H1 (cell line): ENCODE data around the gene MXD4. TPM values are rescaled to one million over a fixed set of nuclear protein-coding genes. Genes with fewer than 3 reads are reported as not detected.

Experiments
- CTCF ChIA-PET: fragments of 300-600 bp; sonication (Branson Sonifier 250); formaldehyde crosslinking; loops from one replicate; lab custom pipeline; 2021; ENCODE audit not compliant: partially characterized antibody; lab: Charles Lee
- POLR2A ChIA-PET: fragments of 300-600 bp; sonication (Branson Sonifier 250); formaldehyde crosslinking; loops from one replicate; lab custom pipeline; 2021; ENCODE audit warnings: inconsistent platforms; ENCODE audit not compliant: partially characterized antibody; lab: Charles Lee
- DNase-seq, 2 experiments: peaks; one replicate each; pipeline versions ENCODE4 v3.0.0 to v3.0.0-alpha.2; 2010 to 2022; ENCODE audit warnings: low spot score in 2 of 2, low read depth in 1 of 2, mixed read lengths in 1 of 2
- FAIRE-seq: peaks from 2 replicates; lab custom pipeline; 2011; peaks lifted over from hg19 to GRCh38; lab: Jason Lieb, UNC
- H2AFZ ChIP-seq: 2 replicates; pipeline ENCODE4 v1.8.1; 2012; ENCODE audit warnings: low read length, inconsistent platforms
- H2AK5ac ChIP-seq: 2 replicates; pipeline ENCODE4 v1.6.1; 2013; ENCODE audit warnings: low read depth, low read length
- H2BK120ac ChIP-seq: replicated peaks from 2 replicates; pipeline ENCODE3; 2013; ENCODE audit warnings: low read depth, low read length, inconsistent platforms
- H2BK12ac ChIP-seq: 2 replicates; pipeline ENCODE4 v1.6.1; 2013; ENCODE audit warnings: low read depth, low read length
- H2BK15ac ChIP-seq: 2 replicates; pipeline ENCODE4 v1.6.1; 2013; ENCODE audit warnings: low read length
- H2BK20ac ChIP-seq: 2 replicates; pipeline ENCODE4 v1.6.1; 2013; ENCODE audit warnings: low read length
- H2BK5ac ChIP-seq: 2 replicates; pipeline ENCODE4 v1.6.1; 2013; ENCODE audit warnings: low read depth, low read length
- H3K14ac ChIP-seq: 2 replicates; pipeline ENCODE4 v1.6.1; 2013; ENCODE audit warnings: inconsistent platforms; ENCODE audit not compliant: insufficient read length
- H3K18ac ChIP-seq: 2 replicates; pipeline ENCODE4 v1.6.1; 2013; ENCODE audit warnings: low read length; ENCODE audit errors: extremely low read depth
- H3K23ac ChIP-seq: 2 replicates; pipeline ENCODE4 v1.6.1; 2013; ENCODE audit warnings: inconsistent platforms; ENCODE audit not compliant: insufficient read length
- H3K23me2 ChIP-seq: 2 replicates; pipeline ENCODE4 v1.6.1; 2013; ENCODE audit warnings: low read depth, low read length
- H3K27ac ChIP-seq: 2 replicates; pipeline ENCODE4 v1.6.1; 2011; ENCODE audit warnings: low read depth, low read length, inconsistent platforms
- H3K27me3 ChIP-seq, 4 experiments: replicated peaks in 1 of 4; 1 replicate in 1 of 4; 2 replicates in 3 of 4; pipeline versions ENCODE4 v1.6.1 to v1.8.1; 2011 to 2013; ENCODE audit warnings: low read length in 3 of 4, mild to moderate bottlenecking in 3 of 4, inconsistent platforms in 2 of 4, mixed read lengths in 2 of 4, moderate library complexity in 1 of 4; ENCODE audit not compliant: control insufficient read depth in 3 of 4, insufficient read depth in 3 of 4; ENCODE audit errors: extremely low read depth in 1 of 4
- H3K36me3 ChIP-seq, 4 experiments: 2 replicates each; pipeline versions ENCODE4 v1.6.1 to v1.8.1; 2011 to 2013; ENCODE audit warnings: mild to moderate bottlenecking in 4 of 4, low read length in 3 of 4, moderate library complexity in 2 of 4, control low read depth in 1 of 4, inconsistent platforms in 1 of 4; ENCODE audit not compliant: insufficient read depth in 4 of 4, control insufficient read depth in 2 of 4
- H3K4ac ChIP-seq: replicated peaks from 2 replicates; pipeline ENCODE3; 2013; ENCODE audit warnings: low read length, low read depth, mixed read lengths, inconsistent platforms; ENCODE audit not compliant: insufficient read length
- H3K4me1 ChIP-seq, 4 experiments: replicated peaks in 1 of 4; 1 replicate in 1 of 4; 2 replicates in 3 of 4; pipeline versions ENCODE4 v1.6.1 to v1.8.1; 2011 to 2013; ENCODE audit warnings: low read length in 3 of 4, inconsistent platforms in 2 of 4, mixed read lengths in 1 of 4; ENCODE audit not compliant: insufficient read depth in 4 of 4, control insufficient read depth in 3 of 4
- H3K4me2 ChIP-seq, 2 experiments: 2 replicates each; pipeline versions ENCODE4 v1.6.1 to v1.8.1; 2011 to 2013; ENCODE audit warnings: low read depth in 2 of 2, low read length in 2 of 2, control low read depth in 1 of 2, inconsistent platforms in 1 of 2, mild to moderate bottlenecking in 1 of 2; ENCODE audit not compliant: insufficient read depth in 1 of 2
- H3K4me3 ChIP-seq, 4 experiments: fragments of 200-600, 300-600 bp in 1 of 4; sonication (generic), shearing (Covaris generic), sonication (Bioruptor Twin) in 1 of 4; 2 replicates each; pipeline versions ENCODE4 v1.5.1 to v1.8.1; 2011 to 2016; ENCODE audit warnings: low read length in 4 of 4, low read depth in 3 of 4, control low read depth in 2 of 4, inconsistent platforms in 2 of 4, mild to moderate bottlenecking in 2 of 4, mixed read lengths in 1 of 4, moderate library complexity in 1 of 4; ENCODE audit not compliant: insufficient read depth in 2 of 4; ENCODE audit errors: extremely low read depth in 1 of 4
- H3K56ac ChIP-seq: replicated peaks from 2 replicates; pipeline ENCODE3; 2013; ENCODE audit warnings: low read depth, mild to moderate bottlenecking, mixed read lengths, low read length, inconsistent platforms; ENCODE audit not compliant: insufficient read length
- H3K79me1 ChIP-seq: 2 replicates; pipeline ENCODE4 v1.6.1; 2013; ENCODE audit warnings: low read depth, low read length, control low read depth
- H3K79me2 ChIP-seq, 2 experiments: 2 replicates each; pipeline versions ENCODE4 v1.6.1 to v1.8.1; 2012 to 2013; ENCODE audit warnings: low read length in 2 of 2, mild to moderate bottlenecking in 2 of 2, inconsistent platforms in 1 of 2; ENCODE audit not compliant: insufficient read depth in 2 of 2, control insufficient read depth in 1 of 2
- H3K9ac ChIP-seq, 4 experiments: replicated peaks in 1 of 4; 1 replicate in 1 of 4; 2 replicates in 3 of 4; pipeline versions ENCODE4 v1.6.1 to v1.8.1; 2011 to 2013; ENCODE audit warnings: low read depth in 3 of 4, low read length in 3 of 4, control low read depth in 2 of 4, mild to moderate bottlenecking in 2 of 4, moderate library complexity in 2 of 4, inconsistent platforms in 1 of 4; ENCODE audit errors: extremely low read depth in 1 of 4
- H3K9me3 ChIP-seq, 2 experiments: 2 replicates each; pipeline versions ENCODE4 v1.6.1 to v1.8.1; 2012 to 2013; ENCODE audit warnings: mild to moderate bottlenecking in 2 of 2, moderate library complexity in 2 of 2, control low read depth in 1 of 2, inconsistent platforms in 1 of 2, low read depth in 1 of 2, low read length in 1 of 2, mixed read lengths in 1 of 2; ENCODE audit not compliant: insufficient read depth in 2 of 2
- H4K20me1 ChIP-seq, 2 experiments: replicated peaks in 1 of 2; 2 replicates each; pipeline versions ENCODE3 to v1.8.1; 2011 to 2013; ENCODE audit warnings: inconsistent platforms in 2 of 2, low read length in 2 of 2, mild to moderate bottlenecking in 1 of 2; ENCODE audit not compliant: insufficient read depth in 2 of 2, control insufficient read depth in 1 of 2
- H4K5ac ChIP-seq: 2 replicates; pipeline ENCODE4 v1.6.1; 2013; ENCODE audit warnings: low read length, low read depth, mixed read lengths, inconsistent platforms; ENCODE audit not compliant: insufficient read length
- H4K8ac ChIP-seq: 2 replicates; pipeline ENCODE4 v1.8.0; 2013; ENCODE audit warnings: mild to moderate bottlenecking, moderate library complexity, low read length, inconsistent platforms; ENCODE audit not compliant: insufficient read depth; ENCODE audit errors: extremely low read depth
- H4K91ac ChIP-seq: replicated peaks from 2 replicates; pipeline ENCODE3; 2013; ENCODE audit warnings: low read length, mixed read lengths, inconsistent platforms; ENCODE audit not compliant: insufficient read length
- ASH2L ChIP-seq: fragments of 200-600, 300-600 bp; sonication (generic); IDR thresholded peaks from one replicate; pipeline ENCODE4 v1.7.1; 2017; ENCODE audit warnings: low read length
- BCL11A ChIP-seq, 2 experiments: IDR thresholded peaks; one replicate each; pipeline ENCODE4 v1.6.1; 2011; ENCODE audit warnings: low read depth in 2 of 2, low read length in 2 of 2, mild to moderate bottlenecking in 2 of 2
- CTBP2 ChIP-seq: IDR thresholded peaks from 2 replicates; pipeline ENCODE4 v1.7.0; 2011; ENCODE audit warnings: borderline replicate concordance, mild to moderate bottlenecking, moderate library complexity, mixed read lengths, low read length; ENCODE audit not compliant: insufficient read depth, insufficient read length
- HDAC6 ChIP-seq: IDR thresholded peaks from one replicate; pipeline ENCODE4 v1.7.1; 2012; ENCODE audit warnings: low read depth, mild to moderate bottlenecking, inconsistent platforms, low read length, moderate library complexity
- POLR2AphosphoS5 ChIP-seq: IDR thresholded peaks from 2 replicates; pipeline ENCODE4 v1.6.1; 2011; ENCODE audit warnings: low read depth, low read length
- RAD21 ChIP-seq, 2 experiments: IDR thresholded peaks in 1 of 2; conservative IDR thresholded peaks in 1 of 2; 2 replicates each; pipeline ENCODE4 v1.6.1; 2011; ENCODE audit warnings: low read depth in 2 of 2, low read length in 2 of 2, improper control_type of control experiment in 1 of 2, inconsistent platforms in 1 of 2, mild to moderate bottlenecking in 1 of 2, moderate library complexity in 1 of 2
- TEAD4 ChIP-seq: IDR thresholded peaks from 2 replicates; pipeline ENCODE4 v1.6.1; 2012; ENCODE audit warnings: low read depth, low read length, inconsistent platforms, mixed read lengths
- YY1 ChIP-seq: IDR thresholded peaks from 2 replicates; pipeline ENCODE4 v1.6.1; 2011; ENCODE audit warnings: low read depth, mild to moderate bottlenecking, low read length
- WGBS, 2 experiments: shearing (Covaris generic) in 1 of 2; methylation state at CpG; one replicate each; pipeline versions ENCODE4 v1.1.6 to v1.1.7; 2013 to 2015; ENCODE audit warnings: low lambda C conversion rate in 2 of 2, mixed read lengths in 2 of 2, inconsistent platforms in 1 of 2, low coverage in 1 of 2, missing lambda C conversion rate in 1 of 2; ENCODE audit not compliant: insufficient replicate concordance in 2 of 2, insufficient coverage in 1 of 2, insufficient read length in 1 of 2; ENCODE audit errors: extremely low coverage in 1 of 2, missing lambda C conversion rate in 1 of 2; 5-methylcytosine and 5-hydroxymethylcytosine counted together
- polyA plus RNA-seq, 7 experiments: library from polyadenylated mRNA; depleted of rRNA in 3 of 7; stranded (reverse) in 5 of 7; unstranded in 2 of 7; fragments of >200 nt in 5 of 7; fragments of 200-250 nt in 2 of 7; gene quantifications; 1 replicate in 5 of 7; 2 replicates in 1 of 7; 4 replicates in 1 of 7; pipeline versions ENCODE4 v1.2.1 to v1.2.3, GENCODE V29; 2011 to 2013; ENCODE audit warnings: missing spikeins in 2 of 7, mixed read lengths in 2 of 7
- total RNA-seq: library from RNA; stranded (reverse); fragmentation: NEBNext Ultra II Directional; extraction: Animal tissue kit (Norgen Biotek cat#: 25700); gene quantifications from 2 replicates; pipeline ENCODE4 v1.2.1, GENCODE V29; 2021
- TF ChIP-seq, protein P1 (sequence below): IDR thresholded peaks from 2 replicates; pipeline ENCODE4 v1.6.1; 2012; ENCODE audit warnings: inconsistent platforms
- TF ChIP-seq, protein P2 (sequence below): IDR thresholded peaks from 2 replicates; pipeline ENCODE4 v1.6.1; 2012; ENCODE audit warnings: low read length, inconsistent platforms

MXD4 gene
- total and polyA plus RNA-seq, 2 of the 8 experiments (the other 6 are each of a cell fraction or from before 2014, with no cell fraction given): 18.0 to 20.8 TPM

DNA sequence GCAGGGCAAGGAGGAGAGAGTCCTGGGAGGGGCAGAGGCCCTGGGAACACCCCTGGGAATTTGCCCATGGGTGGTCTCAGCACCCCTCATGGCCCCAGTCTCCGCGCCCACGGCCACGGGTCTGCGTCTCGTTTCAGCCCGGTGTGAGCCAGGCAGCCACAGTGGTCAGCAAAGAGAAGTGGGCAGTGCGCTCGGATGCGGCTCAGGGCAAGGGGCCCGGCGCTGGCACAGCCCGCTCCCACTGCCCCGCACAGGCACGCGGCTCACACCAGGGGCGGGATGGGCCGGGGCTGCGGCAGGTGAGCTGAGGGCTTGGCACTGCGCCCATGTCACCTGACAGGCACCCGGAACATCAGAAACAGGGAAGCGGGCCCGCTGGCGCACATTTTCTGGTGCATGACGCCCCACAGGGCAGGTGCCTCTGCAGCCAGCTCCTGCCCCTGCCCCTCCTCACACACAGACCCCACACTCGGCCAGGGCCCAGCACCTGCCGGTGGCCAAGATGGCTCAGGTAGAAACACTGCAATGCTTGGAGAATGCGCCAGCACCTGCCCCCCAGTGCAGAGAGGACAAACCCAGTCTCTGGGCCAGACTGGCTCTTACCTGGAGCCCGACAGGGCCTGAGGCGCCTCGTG lies 41.9 kb upstream of the MXD4 start:
- no peak overlapping the region for H2AFZ ChIP-seq
- CTCF ChIA-PET: interaction anchor here (1.5 to 1.8 kb wide), 3 partner anchors 8 to 138 kb away, joined by 5 to 8 read pairs (median 5); no protein-coding TSS in a partner anchor
- DNase-seq: peak in 1 of 2 experiments; percentile 42
- H4K91ac ChIP-seq: no peak overlapping the region
- POLR2A ChIA-PET: interaction anchor here (1.4 kb wide), 1 partner anchor 112 kb away, joined by 3 read pairs; no protein-coding TSS in a partner anchor
- no peak overlapping the region for H3K18ac ChIP-seq
- H3K4me2 ChIP-seq: no peak overlapping the region
- FAIRE-seq: no peak
- H4K8ac ChIP-seq: no peak overlapping the region; the same call in 1 of the 2 replicates
- H3K4me1 ChIP-seq: no peaks in the 10 kb centered on the region; a peak in 1 of 7 replicates
- H3K79me2 ChIP-seq: no peaks in the 10 kb centered on the region
- no peaks in the 10 kb centered on the region for H3K23me2 ChIP-seq
- no peak overlapping the region for H2BK15ac ChIP-seq
- no peaks in the 10 kb centered on the region for H3K36me3 ChIP-seq
- H2BK12ac ChIP-seq: no peak overlapping the region
- H4K5ac ChIP-seq: no peak overlapping the region
- no peak overlapping the region for H2BK120ac ChIP-seq
- no peak overlapping the region for H3K27ac ChIP-seq
- no peak overlapping the region for H2AK5ac ChIP-seq
- no peak overlapping the region for H2BK5ac ChIP-seq
- TF ChIP-seq HDAC6 (no peak), RAD21 (IDR thresholded peaks at IDR 0.05 in 1 of 2, conservative IDR thresholded peaks at IDR 0.05 in 1 of 2; ENCODE audit: low read depth in 2 of 2, low read length in 2 of 2) (no peak), TEAD4 (no peak), CTBP2 (no peak), BCL11A (IDR thresholded peaks at IDR 0.05; ENCODE audit: low read depth in 2 of 2, low read length in 2 of 2) (no peak), POLR2AphosphoS5 (no peak), ASH2L (no peak), YY1 (no peak)
- TF ChIP-seq, protein P1, sequence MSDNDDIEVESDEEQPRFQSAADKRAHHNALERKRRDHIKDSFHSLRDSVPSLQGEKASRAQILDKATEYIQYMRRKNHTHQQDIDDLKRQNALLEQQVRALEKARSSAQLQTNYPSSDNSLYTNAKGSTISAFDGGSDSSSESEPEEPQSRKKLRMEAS: no peak
- TF ChIP-seq, protein P2, sequence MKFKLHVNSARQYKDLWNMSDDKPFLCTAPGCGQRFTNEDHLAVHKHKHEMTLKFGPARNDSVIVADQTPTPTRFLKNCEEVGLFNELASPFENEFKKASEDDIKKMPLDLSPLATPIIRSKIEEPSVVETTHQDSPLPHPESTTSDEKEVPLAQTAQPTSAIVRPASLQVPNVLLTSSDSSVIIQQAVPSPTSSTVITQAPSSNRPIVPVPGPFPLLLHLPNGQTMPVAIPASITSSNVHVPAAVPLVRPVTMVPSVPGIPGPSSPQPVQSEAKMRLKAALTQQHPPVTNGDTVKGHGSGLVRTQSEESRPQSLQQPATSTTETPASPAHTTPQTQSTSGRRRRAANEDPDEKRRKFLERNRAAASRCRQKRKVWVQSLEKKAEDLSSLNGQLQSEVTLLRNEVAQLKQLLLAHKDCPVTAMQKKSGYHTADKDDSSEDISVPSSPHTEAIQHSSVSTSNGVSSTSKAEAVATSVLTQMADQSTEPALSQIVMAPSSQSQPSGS: no peak
- no peaks in the 10 kb centered on the region; the same call in 1 of the 2 replicates for H3K79me1 ChIP-seq
- no peak overlapping the region for H3K9ac ChIP-seq
- H3K27me3 ChIP-seq: no peaks in the 10 kb centered on the region; a peak in 1 of 7 replicates
- H3K9me3 ChIP-seq: peaks cover 0 to 3% of the 10 kb centered on the region in 2 experiments; a peak in 1 of 4 replicates
- H3K4me3 ChIP-seq: no peak overlapping the region
- H3K23ac ChIP-seq: no peak overlapping the region
- no peak overlapping the region for H3K56ac ChIP-seq
- no peak overlapping the region for H2BK20ac ChIP-seq
- H4K20me1 ChIP-seq: no peaks in the 10 kb centered on the region
- no peak overlapping the region for H3K14ac ChIP-seq
- 91% methylated on average over 23 of the region's 31 CpGs; no CpG with 5 or more reads in 1 of the 2 experiments for WGBS, 2 experiments
- no peak overlapping the region for H3K4ac ChIP-seq
